Panc1 (cell line): ENCODE data around the gene CAMK1D.

Experiments
- CTCF ChIP-seq: fragments of 450-650 bp; IDR thresholded peaks from 2 replicates; pipeline ENCODE4 v1.5.1; 2017; ENCODE audit warnings: mild to moderate bottlenecking
- POLR2AphosphoS5 ChIP-seq: IDR thresholded peaks from 2 replicates; pipeline ENCODE4 v1.6.1; 2012; ENCODE audit warnings: mild to moderate bottlenecking, low read depth, low read length, moderate library complexity
- REST ChIP-seq, 2 experiments: IDR thresholded peaks; 2 replicates each; pipeline ENCODE4 v1.6.1; 2011 to 2012; ENCODE audit warnings: low read depth in 2 of 2, control low read depth in 1 of 2, low read length in 1 of 2, mild to moderate bottlenecking in 1 of 2, moderate library complexity in 1 of 2; ENCODE audit not compliant: insufficient read depth in 1 of 2
- SIN3A ChIP-seq: IDR thresholded peaks from 2 replicates; pipeline ENCODE4 v1.6.1; 2012; ENCODE audit warnings: low read depth, mild to moderate bottlenecking, low read length, moderate library complexity, borderline replicate concordance; ENCODE audit not compliant: insufficient read depth

- TF ChIP-seq CTCF = no peak
- TF ChIP-seq POLR2AphosphoS5 = no peak
- TF ChIP-seq REST (IDR thresholded peaks at IDR 0.05; ENCODE audit: insufficient read depth in 1 of 2, low read depth in 2 of 2, low read length in 1 of 2) = no peak
- TF ChIP-seq SIN3A = no peak
Measured at GRCh38 chr10:12702215-12702770, 352.9 kb downstream of the CAMK1D start.
